VCaP (cell line): ENCODE data around the gene ZNF646.

Experiments
- H3K27ac ChIP-seq: fragments of 450-650 bp; 2 replicates; pipeline ENCODE4 v1.5.1; 2017
- CTCF ChIP-seq: fragments of 450-650 bp; conservative IDR thresholded peaks from 2 replicates; pipeline ENCODE4 v1.5.1; 2017; ENCODE audit warnings: mild to moderate bottlenecking, moderate library complexity

ZNF646 gene

GRCh38 chr16:31083081-31083480, 8.9 kb downstream of the ZNF646 start:
- no peak overlapping the region for H3K27ac ChIP-seq
- no peak for TF ChIP-seq CTCF

DNA sequence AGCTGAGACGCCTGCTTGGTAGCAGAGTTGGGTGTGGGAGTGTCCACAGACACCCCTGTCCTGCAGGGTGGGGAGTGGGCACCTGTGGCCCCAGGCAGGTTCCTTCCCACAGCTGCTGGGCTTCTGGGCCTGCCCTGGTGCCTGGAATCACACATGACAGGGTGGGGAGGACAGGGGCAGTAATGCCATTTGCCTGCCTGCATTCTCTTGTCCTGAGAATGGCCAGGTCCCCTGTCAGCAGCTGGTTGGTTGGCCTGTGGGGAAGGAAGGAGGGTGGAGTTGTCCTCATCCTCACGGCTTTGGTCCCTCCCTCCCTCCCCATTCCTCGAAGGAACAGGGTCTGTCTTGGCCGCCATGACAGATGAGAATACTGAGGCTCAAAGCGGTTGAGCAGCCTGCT, 9.3 kb downstream of the ZNF646 start:
- TF ChIP-seq CTCF: no peak
- H3K27ac ChIP-seq: no peak overlapping the region

DNA sequence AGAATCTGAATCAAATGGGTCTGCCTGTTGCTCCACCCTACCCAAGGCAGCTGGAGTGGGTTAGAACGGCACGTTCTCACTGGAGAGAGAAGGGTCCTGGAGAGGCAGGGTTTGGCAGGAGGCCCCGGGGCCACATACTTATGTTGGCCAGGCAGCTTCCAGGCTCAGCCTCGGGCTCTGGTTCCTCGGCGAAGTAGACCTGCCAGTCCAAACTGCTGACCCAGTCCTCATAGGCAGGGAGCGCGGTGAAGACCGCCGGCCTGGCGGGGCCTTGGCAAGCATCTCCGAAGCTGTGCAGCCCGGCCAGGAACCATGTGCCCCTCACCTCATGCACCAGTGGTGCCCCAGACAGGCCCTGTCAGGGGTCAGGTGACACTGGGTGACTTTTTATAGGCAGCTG, 9.8 kb downstream of the ZNF646 start:
- H3K27ac ChIP-seq: no peak overlapping the region
- TF ChIP-seq CTCF: no peak

DNA sequence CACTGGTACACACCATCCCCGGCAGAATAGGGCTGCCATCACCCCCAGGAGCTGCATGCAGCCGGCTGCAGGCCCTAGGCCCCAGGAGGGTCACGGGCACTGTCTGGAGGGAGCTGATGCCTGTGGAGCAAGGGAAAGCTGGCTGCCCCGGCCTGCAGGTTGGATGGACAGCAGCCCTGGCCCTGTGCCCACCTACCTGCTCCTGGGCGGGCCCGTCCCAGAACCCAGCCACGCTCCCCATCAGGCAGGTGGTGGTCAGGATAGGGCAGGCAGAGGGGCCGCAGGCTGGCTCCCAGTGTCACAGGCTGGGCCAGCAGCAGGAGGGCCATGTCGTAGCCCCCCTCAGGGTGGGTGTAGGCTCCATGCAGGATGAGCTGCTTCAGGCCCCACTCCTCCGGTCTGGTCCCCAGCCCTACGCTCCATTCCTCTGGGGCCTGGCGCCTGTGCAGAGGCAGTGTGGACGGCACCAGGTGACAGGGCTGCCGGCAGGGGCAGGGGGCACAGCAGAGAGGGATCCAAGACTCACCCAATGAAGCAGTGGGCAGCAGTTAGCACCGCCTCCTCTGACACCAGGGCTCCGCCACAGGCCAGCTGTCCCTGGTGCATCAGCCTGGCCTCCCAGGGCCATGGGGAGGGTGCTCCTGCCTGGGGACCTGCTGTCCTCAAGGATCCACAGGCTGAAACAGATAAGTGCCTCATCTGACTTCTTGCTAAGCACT, 10.5 kb downstream of the ZNF646 start:
- TF ChIP-seq CTCF: no peak
- no peak overlapping the region for H3K27ac ChIP-seq

GRCh38 chr16:31085411-31085810, 11.2 kb downstream of the ZNF646 start:
- TF ChIP-seq CTCF: no peak
- H3K27ac ChIP-seq: no peak overlapping the region

DNA sequence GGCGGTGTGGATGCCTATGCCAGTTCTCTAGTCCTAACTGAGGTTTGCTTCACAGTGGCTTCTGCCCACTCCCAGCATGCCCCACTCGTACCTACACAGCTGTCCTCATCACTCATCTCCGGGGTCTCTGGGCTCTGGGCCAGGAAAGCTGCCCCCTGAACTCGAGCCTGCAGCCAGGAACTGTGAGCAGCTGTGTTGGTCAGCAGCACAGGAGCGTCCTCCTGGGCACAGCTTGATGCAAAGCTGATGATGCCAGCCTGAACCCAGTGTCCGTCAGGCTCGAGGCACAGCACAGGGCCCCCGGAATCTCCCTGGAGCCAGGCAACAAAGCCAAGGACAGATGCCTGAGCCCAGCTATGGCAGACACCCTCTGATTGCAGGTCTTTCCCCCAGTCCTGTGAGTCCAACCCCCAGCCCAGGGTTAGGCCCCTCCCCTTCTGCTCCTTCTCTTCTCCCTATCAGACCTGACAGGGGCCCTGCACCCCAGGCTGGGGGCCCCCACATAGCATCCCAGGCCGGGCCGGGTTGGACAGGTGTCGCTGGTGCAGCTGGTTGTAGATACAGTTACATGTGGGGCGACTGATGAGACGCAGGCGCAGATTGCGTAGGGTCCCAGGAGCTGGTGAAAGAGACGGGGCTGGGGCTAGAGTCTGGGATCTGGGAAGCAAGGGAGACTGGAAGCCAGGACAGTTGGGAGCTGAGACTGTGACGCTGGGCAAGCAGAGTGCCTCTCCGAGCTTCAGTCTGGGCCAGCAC, 11.8 kb downstream of the ZNF646 start:
- TF ChIP-seq CTCF: no peak
- no peak overlapping the region for H3K27ac ChIP-seq

GRCh38 chr16:31086629-31086906, 12.3 kb downstream of the ZNF646 start:
- H3K27ac ChIP-seq: no peak overlapping the region
- TF ChIP-seq CTCF: no peak
